Esophagus muscularis mucosa (tissue), 4 donors: ENCODE data around the gene TSC2.

Source experiments
- EP300 ChIP-seq: sonication (generic); formaldehyde crosslinking; IDR thresholded peaks from one replicate; pipeline ENCODE4 v1.6.1; 2017; ENCODE audit warnings: antibody characterized with exemption
- POLR2A ChIP-seq: fragments of 450-650 bp; IDR thresholded peaks from one replicate; pipeline ENCODE4 v1.6.1; 2017; ENCODE audit warnings: antibody characterized with exemption, moderate library complexity, mild to moderate bottlenecking, low read depth
- POLR2AphosphoS5 ChIP-seq, 2 donors: sonication (generic); formaldehyde crosslinking; IDR thresholded peaks; one replicate each; pipeline ENCODE4 v1.6.1; 2017; ENCODE audit warnings: antibody characterized with exemption in 2 of 2
- TF ChIP-seq, protein P1 (sequence below), 3 experiments: fragments of 200-600 bp in 2 of 3; fragments of 450-650 bp in 1 of 3; sonication (generic) in 2 of 3; IDR thresholded peaks; one replicate each; pipeline ENCODE4 v1.5.1; 2017 to 2019; ENCODE audit warnings: antibody characterized with exemption in 3 of 3, mild to moderate bottlenecking in 2 of 3, moderate library complexity in 1 of 3

DNA sequence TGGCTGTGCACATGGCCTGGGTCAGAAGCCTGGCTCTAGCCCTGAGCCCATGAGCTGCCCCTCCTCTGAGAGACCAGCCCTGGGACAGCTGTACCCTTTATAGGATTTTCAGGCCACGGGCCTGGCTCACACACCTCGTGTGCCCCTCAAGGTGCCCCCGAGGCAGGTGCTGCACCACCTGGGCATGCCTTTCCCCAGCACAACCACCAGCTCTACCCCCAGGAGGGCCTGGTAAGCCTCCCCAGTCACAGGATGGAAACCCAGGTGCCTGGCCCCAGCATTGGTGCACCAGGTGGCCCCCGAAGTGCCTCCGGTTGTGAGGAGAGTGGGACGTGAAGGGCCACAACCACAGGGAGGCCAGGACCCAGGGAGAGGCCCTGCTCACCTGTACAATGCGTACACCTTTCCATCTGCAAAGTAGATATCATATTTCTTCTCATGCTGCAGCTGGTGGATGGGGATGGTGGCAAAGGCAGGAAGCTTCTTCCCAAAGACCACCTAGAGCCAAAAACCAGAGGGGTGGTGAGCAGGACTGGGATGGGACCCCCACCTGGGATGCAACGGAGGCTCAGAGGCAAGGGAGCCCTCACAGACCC is 44.5 kb upstream of the TSC2 start:
- TF ChIP-seq, protein P1, sequence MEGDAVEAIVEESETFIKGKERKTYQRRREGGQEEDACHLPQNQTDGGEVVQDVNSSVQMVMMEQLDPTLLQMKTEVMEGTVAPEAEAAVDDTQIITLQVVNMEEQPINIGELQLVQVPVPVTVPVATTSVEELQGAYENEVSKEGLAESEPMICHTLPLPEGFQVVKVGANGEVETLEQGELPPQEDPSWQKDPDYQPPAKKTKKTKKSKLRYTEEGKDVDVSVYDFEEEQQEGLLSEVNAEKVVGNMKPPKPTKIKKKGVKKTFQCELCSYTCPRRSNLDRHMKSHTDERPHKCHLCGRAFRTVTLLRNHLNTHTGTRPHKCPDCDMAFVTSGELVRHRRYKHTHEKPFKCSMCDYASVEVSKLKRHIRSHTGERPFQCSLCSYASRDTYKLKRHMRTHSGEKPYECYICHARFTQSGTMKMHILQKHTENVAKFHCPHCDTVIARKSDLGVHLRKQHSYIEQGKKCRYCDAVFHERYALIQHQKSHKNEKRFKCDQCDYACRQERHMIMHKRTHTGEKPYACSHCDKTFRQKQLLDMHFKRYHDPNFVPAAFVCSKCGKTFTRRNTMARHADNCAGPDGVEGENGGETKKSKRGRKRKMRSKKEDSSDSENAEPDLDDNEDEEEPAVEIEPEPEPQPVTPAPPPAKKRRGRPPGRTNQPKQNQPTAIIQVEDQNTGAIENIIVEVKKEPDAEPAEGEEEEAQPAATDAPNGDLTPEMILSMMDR (IDR thresholded peaks at IDR 0.05), result no peak
- TF ChIP-seq POLR2A (no peak), POLR2AphosphoS5 (IDR thresholded peaks at IDR 0.05) (no peak), EP300 (no peak)
